H1 (cell line): ENCODE results near the gene RAB8B. TPM values are rescaled to one million over a fixed set of nuclear protein-coding genes. Genes with fewer than 3 reads are reported as not detected.

Source experiments
- CTCF ChIA-PET: fragments of 300-600 bp; sonication (Branson Sonifier 250); formaldehyde crosslinking; loops from one replicate; lab custom pipeline; 2021; ENCODE audit not compliant: partially characterized antibody; lab: Charles Lee
- POLR2A ChIA-PET: fragments of 300-600 bp; sonication (Branson Sonifier 250); formaldehyde crosslinking; loops from one replicate; lab custom pipeline; 2021; ENCODE audit warnings: inconsistent platforms; ENCODE audit not compliant: partially characterized antibody; lab: Charles Lee
- DNase-seq, 2 experiments: peaks; one replicate each; pipeline versions ENCODE4 v3.0.0 to v3.0.0-alpha.2; 2010 to 2022; ENCODE audit warnings: low spot score in 2 of 2, low read depth in 1 of 2, mixed read lengths in 1 of 2
- FAIRE-seq: peaks from 2 replicates; lab custom pipeline; 2011; peaks lifted over from hg19 to GRCh38; lab: Jason Lieb, UNC
- H2AFZ ChIP-seq: 2 replicates; pipeline ENCODE4 v1.8.1; 2012; ENCODE audit warnings: low read length, inconsistent platforms
- H2AK5ac ChIP-seq: 2 replicates; pipeline ENCODE4 v1.6.1; 2013; ENCODE audit warnings: low read depth, low read length
- H2BK120ac ChIP-seq: replicated peaks from 2 replicates; pipeline ENCODE3; 2013; ENCODE audit warnings: low read depth, low read length, inconsistent platforms
- H2BK12ac ChIP-seq: 2 replicates; pipeline ENCODE4 v1.6.1; 2013; ENCODE audit warnings: low read depth, low read length
- H2BK15ac ChIP-seq: 2 replicates; pipeline ENCODE4 v1.6.1; 2013; ENCODE audit warnings: low read length
- H2BK20ac ChIP-seq: 2 replicates; pipeline ENCODE4 v1.6.1; 2013; ENCODE audit warnings: low read length
- H2BK5ac ChIP-seq: 2 replicates; pipeline ENCODE4 v1.6.1; 2013; ENCODE audit warnings: low read depth, low read length
- H3K14ac ChIP-seq: 2 replicates; pipeline ENCODE4 v1.6.1; 2013; ENCODE audit warnings: inconsistent platforms; ENCODE audit not compliant: insufficient read length
- H3K18ac ChIP-seq: 2 replicates; pipeline ENCODE4 v1.6.1; 2013; ENCODE audit warnings: low read length; ENCODE audit errors: extremely low read depth
- H3K23ac ChIP-seq: 2 replicates; pipeline ENCODE4 v1.6.1; 2013; ENCODE audit warnings: inconsistent platforms; ENCODE audit not compliant: insufficient read length
- H3K23me2 ChIP-seq: 2 replicates; pipeline ENCODE4 v1.6.1; 2013; ENCODE audit warnings: low read depth, low read length
- H3K27ac ChIP-seq: 2 replicates; pipeline ENCODE4 v1.6.1; 2011; ENCODE audit warnings: low read depth, low read length, inconsistent platforms
- H3K27me3 ChIP-seq, 4 experiments: replicated peaks in 1 of 4; 1 replicate in 1 of 4; 2 replicates in 3 of 4; pipeline versions ENCODE4 v1.6.1 to v1.8.1; 2011 to 2013; ENCODE audit warnings: low read length in 3 of 4, mild to moderate bottlenecking in 3 of 4, inconsistent platforms in 2 of 4, mixed read lengths in 2 of 4, moderate library complexity in 1 of 4; ENCODE audit not compliant: control insufficient read depth in 3 of 4, insufficient read depth in 3 of 4; ENCODE audit errors: extremely low read depth in 1 of 4
- H3K36me3 ChIP-seq, 4 experiments: 2 replicates each; pipeline versions ENCODE4 v1.6.1 to v1.8.1; 2011 to 2013; ENCODE audit warnings: mild to moderate bottlenecking in 4 of 4, low read length in 3 of 4, moderate library complexity in 2 of 4, control low read depth in 1 of 4, inconsistent platforms in 1 of 4; ENCODE audit not compliant: insufficient read depth in 4 of 4, control insufficient read depth in 2 of 4
- H3K4ac ChIP-seq: replicated peaks from 2 replicates; pipeline ENCODE3; 2013; ENCODE audit warnings: low read length, low read depth, mixed read lengths, inconsistent platforms; ENCODE audit not compliant: insufficient read length
- H3K4me1 ChIP-seq, 4 experiments: replicated peaks in 1 of 4; 1 replicate in 1 of 4; 2 replicates in 3 of 4; pipeline versions ENCODE4 v1.6.1 to v1.8.1; 2011 to 2013; ENCODE audit warnings: low read length in 3 of 4, inconsistent platforms in 2 of 4, mixed read lengths in 1 of 4; ENCODE audit not compliant: insufficient read depth in 4 of 4, control insufficient read depth in 3 of 4
- H3K4me2 ChIP-seq, 2 experiments: 2 replicates each; pipeline versions ENCODE4 v1.6.1 to v1.8.1; 2011 to 2013; ENCODE audit warnings: low read depth in 2 of 2, low read length in 2 of 2, control low read depth in 1 of 2, inconsistent platforms in 1 of 2, mild to moderate bottlenecking in 1 of 2; ENCODE audit not compliant: insufficient read depth in 1 of 2
- H3K4me3 ChIP-seq, 4 experiments: fragments of 200-600, 300-600 bp in 1 of 4; sonication (generic), shearing (Covaris generic), sonication (Bioruptor Twin) in 1 of 4; 2 replicates each; pipeline versions ENCODE4 v1.5.1 to v1.8.1; 2011 to 2016; ENCODE audit warnings: low read length in 4 of 4, low read depth in 3 of 4, control low read depth in 2 of 4, inconsistent platforms in 2 of 4, mild to moderate bottlenecking in 2 of 4, mixed read lengths in 1 of 4, moderate library complexity in 1 of 4; ENCODE audit not compliant: insufficient read depth in 2 of 4; ENCODE audit errors: extremely low read depth in 1 of 4
- H3K56ac ChIP-seq: replicated peaks from 2 replicates; pipeline ENCODE3; 2013; ENCODE audit warnings: low read depth, mild to moderate bottlenecking, mixed read lengths, low read length, inconsistent platforms; ENCODE audit not compliant: insufficient read length
- H3K79me1 ChIP-seq: 2 replicates; pipeline ENCODE4 v1.6.1; 2013; ENCODE audit warnings: low read depth, low read length, control low read depth
- H3K79me2 ChIP-seq, 2 experiments: 2 replicates each; pipeline versions ENCODE4 v1.6.1 to v1.8.1; 2012 to 2013; ENCODE audit warnings: low read length in 2 of 2, mild to moderate bottlenecking in 2 of 2, inconsistent platforms in 1 of 2; ENCODE audit not compliant: insufficient read depth in 2 of 2, control insufficient read depth in 1 of 2
- H3K9ac ChIP-seq, 4 experiments: replicated peaks in 1 of 4; 1 replicate in 1 of 4; 2 replicates in 3 of 4; pipeline versions ENCODE4 v1.6.1 to v1.8.1; 2011 to 2013; ENCODE audit warnings: low read depth in 3 of 4, low read length in 3 of 4, control low read depth in 2 of 4, mild to moderate bottlenecking in 2 of 4, moderate library complexity in 2 of 4, inconsistent platforms in 1 of 4; ENCODE audit errors: extremely low read depth in 1 of 4
- H3K9me3 ChIP-seq, 2 experiments: 2 replicates each; pipeline versions ENCODE4 v1.6.1 to v1.8.1; 2012 to 2013; ENCODE audit warnings: mild to moderate bottlenecking in 2 of 2, moderate library complexity in 2 of 2, control low read depth in 1 of 2, inconsistent platforms in 1 of 2, low read depth in 1 of 2, low read length in 1 of 2, mixed read lengths in 1 of 2; ENCODE audit not compliant: insufficient read depth in 2 of 2
- H4K20me1 ChIP-seq, 2 experiments: replicated peaks in 1 of 2; 2 replicates each; pipeline versions ENCODE3 to v1.8.1; 2011 to 2013; ENCODE audit warnings: inconsistent platforms in 2 of 2, low read length in 2 of 2, mild to moderate bottlenecking in 1 of 2; ENCODE audit not compliant: insufficient read depth in 2 of 2, control insufficient read depth in 1 of 2
- H4K5ac ChIP-seq: 2 replicates; pipeline ENCODE4 v1.6.1; 2013; ENCODE audit warnings: low read length, low read depth, mixed read lengths, inconsistent platforms; ENCODE audit not compliant: insufficient read length
- H4K8ac ChIP-seq: 2 replicates; pipeline ENCODE4 v1.8.0; 2013; ENCODE audit warnings: mild to moderate bottlenecking, moderate library complexity, low read length, inconsistent platforms; ENCODE audit not compliant: insufficient read depth; ENCODE audit errors: extremely low read depth
- H4K91ac ChIP-seq: replicated peaks from 2 replicates; pipeline ENCODE3; 2013; ENCODE audit warnings: low read length, mixed read lengths, inconsistent platforms; ENCODE audit not compliant: insufficient read length
- POLR2AphosphoS5 ChIP-seq: IDR thresholded peaks from 2 replicates; pipeline ENCODE4 v1.6.1; 2011; ENCODE audit warnings: low read depth, low read length
- RAD21 ChIP-seq, 2 experiments: IDR thresholded peaks in 1 of 2; conservative IDR thresholded peaks in 1 of 2; 2 replicates each; pipeline ENCODE4 v1.6.1; 2011; ENCODE audit warnings: low read depth in 2 of 2, low read length in 2 of 2, improper control_type of control experiment in 1 of 2, inconsistent platforms in 1 of 2, mild to moderate bottlenecking in 1 of 2, moderate library complexity in 1 of 2
- WGBS, 2 experiments: shearing (Covaris generic) in 1 of 2; methylation state at CpG; one replicate each; pipeline versions ENCODE4 v1.1.6 to v1.1.7; 2013 to 2015; ENCODE audit warnings: low lambda C conversion rate in 2 of 2, mixed read lengths in 2 of 2, inconsistent platforms in 1 of 2, low coverage in 1 of 2, missing lambda C conversion rate in 1 of 2; ENCODE audit not compliant: insufficient replicate concordance in 2 of 2, insufficient coverage in 1 of 2, insufficient read length in 1 of 2; ENCODE audit errors: extremely low coverage in 1 of 2, missing lambda C conversion rate in 1 of 2; 5-methylcytosine and 5-hydroxymethylcytosine counted together
- polyA plus RNA-seq, 7 experiments: library from polyadenylated mRNA; depleted of rRNA in 3 of 7; stranded (reverse) in 5 of 7; unstranded in 2 of 7; fragments of >200 nt in 5 of 7; fragments of 200-250 nt in 2 of 7; gene quantifications; 1 replicate in 5 of 7; 2 replicates in 1 of 7; 4 replicates in 1 of 7; pipeline versions ENCODE4 v1.2.1 to v1.2.3, GENCODE V29; 2011 to 2013; ENCODE audit warnings: missing spikeins in 2 of 7, mixed read lengths in 2 of 7
- total RNA-seq: library from RNA; stranded (reverse); fragmentation: NEBNext Ultra II Directional; extraction: Animal tissue kit (Norgen Biotek cat#: 25700); gene quantifications from 2 replicates; pipeline ENCODE4 v1.2.1, GENCODE V29; 2021

The RAB8B gene
- total and polyA plus RNA-seq, 2 of the 8 experiments (the other 6 are each of a cell fraction or from before 2014, with no cell fraction given) = 9.5 to 47.8 TPM

DNA sequence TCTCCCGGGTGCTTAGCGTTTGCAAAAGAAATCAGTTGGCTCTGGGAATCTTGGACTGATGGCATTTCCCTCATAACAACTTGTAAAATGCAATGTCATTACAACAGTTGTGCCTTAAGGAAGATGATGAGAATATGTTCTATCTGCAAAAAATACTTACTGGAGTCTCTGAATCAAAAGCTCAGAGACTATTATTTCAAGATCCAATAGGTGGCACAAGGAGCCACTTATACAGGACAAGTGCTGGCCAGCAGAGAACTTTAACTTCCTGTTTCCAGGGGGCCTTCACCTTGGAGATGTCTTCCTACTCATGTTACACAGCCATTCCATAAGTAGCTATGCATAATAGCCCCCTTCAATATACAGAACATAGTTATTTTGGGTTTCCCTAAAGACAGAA is 23.2 kb upstream of the RAB8B start:
- no peak overlapping the region for H3K27ac ChIP-seq
- H2BK20ac ChIP-seq = no peak overlapping the region
- no peak overlapping the region for H2BK120ac ChIP-seq
- H3K4me3 ChIP-seq = no peak overlapping the region
- no peaks in the 10 kb centered on the region for H3K79me2 ChIP-seq
- H3K23me2 ChIP-seq = no peaks in the 10 kb centered on the region
- 93% methylated on average over 2 of the region's 2 CpGs; no CpG with 5 or more reads in 1 of the 2 experiments for WGBS, 2 experiments
- no peaks in the 10 kb centered on the region for H3K27me3 ChIP-seq
- ChIA-PET POLR2A (interaction anchor here (1.1 kb wide), 1 partner anchor 8 kb away, joined by 5 read pairs; the partner anchor contains the start of gene RPS27L), CTCF (interaction anchor here (0.6 to 1.4 kb wide), 5 partner anchors 15 to 223 kb away, joined by 3 to 4 read pairs (median 3); no protein-coding TSS in a partner anchor)
- no peak overlapping the region for H3K56ac ChIP-seq
- H3K4me1 ChIP-seq = no peaks in the 10 kb centered on the region
- H4K5ac ChIP-seq = no peak overlapping the region
- no peak overlapping the region for H4K91ac ChIP-seq
- no peak overlapping the region for H2BK15ac ChIP-seq
- no peak overlapping the region for H3K23ac ChIP-seq
- no peak overlapping the region for H4K8ac ChIP-seq
- no peaks in the 10 kb centered on the region for H3K36me3 ChIP-seq
- H3K4me2 ChIP-seq = no peak overlapping the region
- DNase-seq (peak in 1 of 2 experiments; percentile 34), FAIRE-seq (no peak)
- no peaks in the 10 kb centered on the region for H4K20me1 ChIP-seq
- H2AK5ac ChIP-seq = no peak overlapping the region
- no peak overlapping the region for H2BK12ac ChIP-seq
- H2AFZ ChIP-seq = no peak overlapping the region
- no peak overlapping the region for H3K9ac ChIP-seq
- no peak overlapping the region for H3K18ac ChIP-seq
- no peaks in the 10 kb centered on the region for H3K79me1 ChIP-seq
- H3K9me3 ChIP-seq = no peaks in the 10 kb centered on the region
- no peak overlapping the region for H3K4ac ChIP-seq
- no peak overlapping the region for H3K14ac ChIP-seq
- H2BK5ac ChIP-seq = no peak overlapping the region
- no peak for TF ChIP-seq POLR2AphosphoS5
- TF ChIP-seq RAD21 (IDR thresholded peaks at IDR 0.05 in 1 of 2, conservative IDR thresholded peaks at IDR 0.05 in 1 of 2; ENCODE audit: low read depth in 2 of 2, low read length in 2 of 2) = peak; percentile 25 to 41; a peak in 3 of 4 replicates
